GM19238 (cell line): Measurements from ENCODE around the gene RNGTT.
"Not testable (repeated sequence)": the region's sequence is repeated elsewhere in the genome, so short reads cannot be mapped to it uniquely, and the experiment has no call there.

Experiments
- DNase-seq: peaks from one replicate; pipeline ENCODE4 v3.0.0; 2011; ENCODE audit warnings: low spot score; ENCODE audit not compliant: insufficient read length

Gene RNGTT

DNA sequence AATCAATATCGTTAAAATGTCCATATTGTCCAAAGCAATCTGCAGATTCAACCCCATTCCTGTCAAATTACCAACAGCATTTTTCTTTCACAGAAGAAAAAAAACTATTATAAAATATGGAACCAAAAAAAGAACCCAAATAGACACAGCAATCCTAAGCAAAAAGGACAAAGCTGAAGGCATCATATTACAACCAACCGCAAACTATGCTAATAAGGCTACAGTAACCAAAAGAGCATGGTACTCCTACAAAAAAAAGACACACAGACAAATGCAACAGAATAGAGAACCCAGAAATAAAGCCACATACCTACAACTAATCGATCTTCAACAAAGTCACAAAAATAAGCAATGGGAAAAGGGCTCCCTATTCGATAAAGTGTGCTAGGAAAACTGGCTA, 49.2 kb downstream of the RNGTT start:
- no peak for DNase-seq

DNA sequence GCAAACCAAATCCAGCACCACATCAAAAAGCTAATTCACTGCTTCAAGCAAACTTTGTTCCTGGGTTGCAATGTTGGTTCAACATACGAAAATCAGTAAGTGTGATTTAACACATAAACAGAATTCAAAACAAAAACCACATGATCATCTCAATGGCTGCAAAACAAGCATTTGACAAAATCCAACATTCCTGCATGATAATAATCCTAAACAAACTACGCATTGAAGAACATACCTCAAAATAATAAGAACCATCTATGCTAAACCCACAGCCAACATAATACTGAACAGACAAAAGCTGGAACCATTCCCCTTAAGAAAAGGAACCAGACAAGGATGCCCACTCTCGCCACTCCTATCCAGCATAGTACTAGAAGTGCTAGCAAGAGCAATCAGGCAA, 49.9 kb downstream of the RNGTT start:
- DNase-seq = no peak

DNA sequence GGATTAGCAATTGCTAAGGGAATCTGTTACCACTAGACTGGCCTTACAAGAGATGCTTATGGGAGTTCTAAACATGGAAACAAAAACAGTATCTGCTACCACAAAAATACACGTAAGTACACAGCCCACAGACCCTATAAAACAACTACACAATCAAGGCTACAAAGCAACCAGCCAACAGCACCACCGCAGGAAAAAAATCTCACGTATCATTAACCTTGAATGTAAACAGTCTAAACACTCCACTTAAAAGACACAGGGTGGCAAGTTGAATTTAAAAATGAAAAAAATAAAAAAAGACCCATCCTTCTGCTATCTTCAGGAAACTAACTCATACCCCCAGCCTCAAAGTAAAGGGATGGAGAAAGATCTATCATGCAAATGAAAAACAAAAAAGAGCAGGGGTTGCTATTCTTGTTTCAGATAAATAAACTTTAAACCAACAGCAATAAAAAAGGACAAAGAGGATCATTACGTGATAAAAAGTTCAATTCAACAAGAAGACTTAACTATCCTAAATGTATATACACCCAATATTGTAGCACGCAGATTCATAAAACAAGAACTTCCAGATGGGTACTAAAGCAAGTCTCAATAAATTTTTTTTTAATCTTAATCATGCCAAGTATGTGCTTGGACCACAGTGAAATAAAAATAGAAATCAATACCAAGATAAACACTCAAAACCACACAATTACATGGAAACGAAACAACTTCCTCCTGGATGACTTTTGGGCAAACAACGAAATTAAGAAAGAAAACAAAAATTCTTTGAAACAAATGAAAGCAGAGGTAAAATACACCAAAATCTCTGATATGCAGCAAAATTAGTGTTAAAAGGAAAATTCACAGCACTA, 52.3 kb downstream of the RNGTT start:
- no peak for DNase-seq

DNA sequence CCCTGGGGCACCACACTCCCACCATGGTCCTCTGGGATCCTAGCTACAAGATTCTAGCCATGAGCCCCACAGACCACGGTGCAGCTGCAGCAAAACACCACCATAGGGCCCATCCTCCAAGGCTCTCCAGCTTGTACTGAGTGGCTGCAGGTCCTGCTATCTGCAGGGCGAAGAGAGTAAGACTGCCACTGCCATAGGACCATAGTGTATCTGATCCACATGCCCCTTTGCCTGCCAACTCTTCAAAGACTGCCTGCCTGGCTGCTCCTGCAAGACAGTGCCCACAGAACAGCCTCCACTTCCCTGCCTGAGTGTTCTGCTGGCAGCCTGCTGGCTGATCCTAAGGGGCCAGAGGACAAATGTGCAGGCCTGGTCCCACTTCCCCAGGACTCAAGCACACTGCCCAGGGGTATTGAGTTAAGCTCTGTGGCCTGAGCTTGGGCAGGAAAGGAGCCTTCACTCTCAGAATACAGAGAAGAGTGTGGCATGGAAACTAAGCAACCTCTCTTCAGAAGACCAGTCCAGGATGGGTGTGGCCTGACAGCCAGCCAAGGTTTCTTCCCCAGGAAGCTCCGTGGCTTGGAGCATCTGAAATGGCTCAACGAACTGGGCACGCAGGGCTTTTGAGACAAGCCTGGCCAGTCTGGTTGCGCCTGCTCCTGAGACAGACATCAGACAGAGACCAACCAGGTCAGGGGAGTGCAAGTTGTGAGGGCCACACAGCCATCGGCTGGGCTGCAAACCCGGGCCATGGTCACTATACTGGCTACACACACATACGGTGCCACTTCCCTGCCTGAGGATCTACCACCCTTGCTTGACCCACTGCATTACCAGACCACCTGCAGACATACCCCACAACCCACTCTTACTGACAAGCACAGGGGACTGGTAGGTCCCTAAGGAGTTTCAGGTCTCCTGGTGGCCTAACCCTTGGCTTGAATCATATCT, 54.5 kb downstream of the RNGTT start:
- DNase-seq = no peak

DNA sequence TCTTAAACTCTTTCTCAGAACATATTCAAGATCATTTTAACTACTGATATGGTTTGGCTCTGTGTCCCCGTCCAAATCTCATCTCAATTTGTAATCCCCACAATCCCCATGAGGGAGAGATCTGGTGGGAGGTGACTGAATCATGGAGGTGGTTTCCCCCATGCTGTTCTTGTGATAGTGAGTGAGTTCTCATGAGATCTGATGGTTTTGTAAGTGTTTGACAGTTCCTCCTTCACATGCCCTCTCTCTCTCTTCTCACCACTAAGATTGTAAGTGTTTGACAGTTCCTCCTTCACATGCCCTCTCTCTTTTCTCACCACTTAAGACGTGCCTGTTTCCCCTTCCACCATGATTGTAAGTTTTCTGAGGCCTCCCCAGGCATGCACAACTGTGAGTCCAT, 56.3 kb downstream of the RNGTT start:
- DNase-seq = not testable (repeated sequence)

DNA sequence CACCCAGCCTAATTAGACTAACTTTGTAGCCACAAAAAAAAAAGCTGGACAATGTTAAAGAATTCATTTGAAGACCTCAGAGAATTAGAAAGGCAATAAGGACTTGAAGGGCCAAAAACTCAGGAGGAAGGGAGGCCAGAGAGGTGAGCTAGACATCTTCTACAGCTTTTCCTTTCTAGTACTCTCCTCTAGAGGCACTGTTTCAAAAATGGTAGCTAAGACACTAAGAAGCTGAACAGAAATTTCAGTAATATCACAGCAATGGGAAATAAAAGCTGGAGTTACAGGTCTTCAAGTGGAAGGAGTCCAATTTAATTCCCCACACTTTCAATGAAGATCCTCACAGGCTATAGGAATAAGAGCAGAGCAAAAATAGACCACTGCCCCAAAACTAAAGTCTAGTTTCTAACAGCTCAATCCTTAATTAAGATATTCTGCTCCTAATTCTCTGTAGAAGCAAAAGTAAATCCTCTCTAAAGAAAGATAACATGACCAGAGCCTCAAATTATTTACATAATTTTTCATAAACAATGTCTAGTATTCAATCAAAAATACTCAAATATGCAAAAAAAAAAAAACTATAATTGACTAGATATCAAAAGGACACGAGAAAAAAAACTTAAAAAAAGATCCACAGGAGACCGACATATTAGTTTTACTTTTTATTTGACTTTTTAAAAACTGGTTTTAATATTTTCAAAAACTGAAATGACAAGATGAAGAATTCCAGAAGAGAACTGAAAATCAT, 63.7 kb downstream of the RNGTT start:
- no peak for DNase-seq

DNA sequence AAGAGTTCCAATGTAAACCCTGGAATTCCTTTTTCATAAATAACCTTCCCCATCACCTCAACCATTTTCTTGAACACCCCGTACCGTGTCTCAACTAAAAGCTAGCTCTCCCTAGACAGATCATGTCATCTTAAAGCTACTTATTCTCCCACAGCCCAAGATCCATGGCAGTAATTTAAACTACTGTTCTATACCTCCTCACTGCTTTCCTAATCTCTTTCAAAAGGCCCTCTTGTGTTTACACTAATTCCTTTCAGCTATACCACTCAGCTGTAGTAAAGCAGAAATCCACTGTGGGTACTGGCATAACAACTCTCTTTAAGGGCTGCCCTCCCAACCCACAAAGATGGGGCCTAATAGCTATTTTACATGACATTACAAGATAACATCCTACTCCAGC, 67.5 kb downstream of the RNGTT start:
- DNase-seq = no peak

DNA sequence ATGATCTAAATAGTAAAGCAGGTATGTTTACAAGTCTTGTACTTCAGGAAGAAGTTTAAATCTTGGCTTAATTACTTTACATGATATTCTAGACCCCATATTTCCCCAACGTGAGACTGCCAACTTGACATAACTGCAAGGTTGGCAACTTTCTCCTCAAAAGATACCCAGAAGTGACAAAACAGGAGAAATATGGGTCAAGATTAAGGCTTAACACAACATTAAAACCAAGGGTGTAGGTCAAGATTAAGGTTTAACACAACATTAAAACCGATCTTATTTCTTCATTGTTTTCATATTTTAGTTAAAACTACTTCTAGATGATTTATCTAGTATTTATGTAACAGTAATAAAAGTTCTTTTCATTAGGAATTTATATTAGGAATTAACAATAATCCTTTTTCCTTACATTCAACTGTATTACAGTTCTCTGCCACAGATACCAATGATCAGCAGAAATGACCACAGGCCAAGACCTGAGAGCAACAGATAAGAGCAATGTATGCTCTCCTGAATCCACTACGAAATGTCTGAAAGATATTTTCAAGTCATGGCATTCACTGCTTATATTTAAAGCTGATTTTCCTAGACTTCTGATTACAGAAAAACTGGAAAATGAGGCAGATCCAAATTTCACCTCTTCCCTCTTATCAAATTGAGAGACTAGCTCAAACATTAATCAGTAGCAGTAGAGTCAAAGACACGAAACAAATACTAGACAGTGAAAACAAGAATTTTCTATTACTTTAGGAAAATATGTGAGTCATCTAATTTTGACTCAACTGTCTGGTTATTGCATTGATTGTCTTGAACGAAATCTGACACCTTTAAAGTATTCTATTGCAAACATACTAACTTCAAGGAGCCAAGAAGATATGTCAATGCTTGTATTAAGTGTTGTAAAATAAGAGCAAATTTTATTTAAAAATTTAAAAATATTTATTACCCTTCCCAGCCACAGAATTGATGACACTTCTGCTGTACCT, 72.3 kb downstream of the RNGTT start:
- no peak for DNase-seq

DNA sequence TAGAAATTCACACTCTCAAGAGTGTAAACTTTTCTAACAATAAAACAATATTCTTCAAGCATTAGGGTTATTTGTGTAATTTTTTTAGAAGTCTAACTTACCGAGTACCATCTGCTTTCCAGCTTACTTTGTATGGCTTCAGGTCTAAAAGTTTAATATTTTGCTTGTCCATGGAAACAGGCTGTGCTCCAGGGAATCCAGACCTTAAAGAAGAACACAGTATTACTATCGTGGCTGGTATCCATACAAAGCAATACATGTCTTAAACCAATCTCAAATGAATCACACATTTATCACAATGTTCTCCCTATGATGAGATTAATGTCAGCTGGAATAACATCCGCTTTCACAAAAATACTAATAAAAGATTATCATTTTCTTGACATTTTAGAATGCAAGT, 73.0 kb downstream of the RNGTT start:
- no peak for DNase-seq

DNA sequence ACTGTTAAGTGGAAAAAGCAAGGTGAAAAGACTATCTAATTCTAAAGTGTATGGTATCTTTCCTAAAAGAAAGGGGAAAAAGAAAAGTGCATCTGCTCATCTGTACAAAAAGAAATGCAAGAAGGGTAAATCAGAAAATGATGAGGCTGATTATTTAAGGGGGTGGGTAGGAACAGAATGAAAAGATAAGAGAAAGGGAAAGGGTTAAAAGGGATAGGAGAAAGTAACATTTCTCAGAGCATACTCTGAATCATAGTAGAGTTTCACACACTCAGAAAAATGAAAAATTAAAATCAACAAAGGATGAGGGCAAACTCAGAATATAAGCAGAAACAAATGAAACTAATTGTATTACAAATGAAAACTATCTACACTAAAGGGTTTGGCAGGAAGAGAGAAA, 79.1 kb downstream of the RNGTT start:
- no peak for DNase-seq

DNA sequence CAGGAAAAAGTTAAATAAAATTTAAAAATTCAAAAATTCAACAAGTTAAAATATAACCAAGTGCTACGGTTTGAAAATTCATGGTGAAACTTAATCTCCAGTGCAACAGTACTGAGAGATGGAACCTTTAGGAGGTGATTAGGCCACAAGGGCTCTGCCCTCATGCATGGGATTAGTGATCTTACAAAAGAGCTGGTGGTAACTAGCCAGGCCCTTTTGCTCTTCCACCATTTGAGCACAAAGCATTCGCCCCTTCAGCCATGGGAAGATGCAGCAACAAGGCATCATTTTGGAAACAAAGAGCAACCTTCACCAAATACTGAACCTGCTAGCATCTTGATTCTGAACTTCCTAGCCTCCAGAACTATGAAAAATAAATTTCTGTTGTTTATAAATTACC, 80.9 kb downstream of the RNGTT start:
- no peak for DNase-seq

DNA sequence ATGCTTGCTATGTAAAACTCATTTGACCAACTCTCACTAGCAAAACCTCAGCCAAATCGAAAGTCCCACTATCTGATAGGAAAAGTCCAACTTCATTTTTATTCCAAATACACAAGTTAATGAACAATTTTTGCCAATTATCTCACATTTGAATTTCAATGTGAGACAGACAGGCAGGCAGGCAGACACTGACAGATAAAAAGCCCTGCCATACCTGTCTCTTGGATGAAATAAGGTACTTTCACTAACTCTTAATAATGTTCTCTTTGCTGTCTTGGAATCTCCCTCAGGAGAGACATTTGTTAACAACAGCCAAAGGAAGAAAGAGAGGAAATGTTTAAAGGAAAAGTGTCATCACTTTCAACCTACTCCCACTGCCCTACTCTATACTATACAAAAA, 82.0 kb downstream of the RNGTT start:
- DNase-seq = no peak

DNA sequence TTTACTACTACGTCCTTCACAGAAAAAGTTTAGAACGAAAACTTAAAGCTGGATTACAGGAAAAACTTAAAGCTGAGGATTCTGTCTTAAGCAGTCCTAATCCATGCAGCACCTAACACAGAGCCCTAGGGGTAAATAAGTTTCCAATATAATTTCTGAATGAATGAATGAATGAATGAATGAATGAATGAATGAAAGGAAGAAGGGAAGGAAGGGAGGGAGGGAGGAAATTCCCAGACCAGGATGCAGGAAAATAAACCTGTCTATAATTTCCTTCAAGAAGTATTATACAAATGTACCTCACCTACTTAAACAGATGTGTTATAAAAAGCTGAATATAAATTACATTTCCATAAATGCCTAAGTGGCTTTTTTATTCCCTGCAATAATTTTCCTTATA, 83.4 kb downstream of the RNGTT start:
- no peak for DNase-seq

DNA sequence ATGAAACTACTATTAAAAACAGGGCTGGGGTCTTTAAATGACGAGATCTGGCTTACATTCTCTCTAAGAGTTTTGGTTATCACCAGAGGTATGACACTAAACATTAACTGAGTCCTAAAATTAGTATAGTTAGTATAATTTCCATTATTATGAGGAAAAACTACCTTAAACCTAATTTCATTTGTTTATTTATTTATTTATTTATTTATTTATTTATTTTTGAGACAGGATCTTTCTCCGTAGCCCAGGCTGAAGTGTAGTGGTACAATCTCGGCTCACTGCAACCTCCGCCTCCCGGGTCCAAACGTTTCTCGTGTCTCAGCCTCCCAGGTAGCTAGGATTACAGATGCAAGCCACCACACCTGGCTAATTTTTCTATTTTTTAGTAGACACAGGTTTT, 85.5 kb downstream of the RNGTT start:
- DNase-seq = no peak

DNA sequence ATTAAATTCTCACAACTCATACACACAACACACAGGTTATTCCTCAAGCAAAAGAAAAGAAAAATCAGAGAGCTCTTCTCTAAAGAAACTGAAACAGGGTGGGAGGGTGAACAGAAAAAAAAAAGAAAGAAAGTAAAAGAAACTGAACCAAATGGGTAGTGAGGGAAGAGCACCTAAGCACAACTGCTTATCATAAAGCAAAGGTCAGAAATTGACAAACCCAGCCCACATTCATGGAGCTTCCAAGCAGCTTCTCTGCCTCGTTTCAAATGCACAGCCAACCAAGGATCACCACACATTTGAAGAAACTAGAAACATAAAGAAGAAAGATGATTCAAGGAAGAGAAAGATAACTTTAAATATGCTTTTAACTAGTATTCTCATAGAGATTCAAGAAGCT, 90.5 kb downstream of the RNGTT start:
- DNase-seq = no peak

DNA sequence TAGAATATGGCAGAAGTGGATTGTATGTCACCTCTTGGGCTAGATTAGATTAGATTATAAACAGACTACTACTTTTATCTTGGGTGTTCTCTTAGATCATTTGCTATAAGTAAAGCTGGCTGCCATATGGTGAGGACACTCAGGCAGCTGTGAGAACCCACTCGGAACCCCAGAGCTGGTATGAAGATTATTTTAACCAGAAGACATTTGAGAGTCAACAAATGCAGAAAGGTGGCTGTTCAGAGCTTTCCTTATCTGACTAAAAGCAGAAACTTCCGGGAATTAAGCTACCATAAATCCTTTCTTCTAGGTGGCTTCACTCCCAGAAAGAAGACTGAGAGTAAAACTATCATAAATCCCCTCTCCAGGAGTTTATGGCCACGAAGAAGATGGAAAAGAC, 91.9 kb downstream of the RNGTT start:
- no peak for DNase-seq

DNA sequence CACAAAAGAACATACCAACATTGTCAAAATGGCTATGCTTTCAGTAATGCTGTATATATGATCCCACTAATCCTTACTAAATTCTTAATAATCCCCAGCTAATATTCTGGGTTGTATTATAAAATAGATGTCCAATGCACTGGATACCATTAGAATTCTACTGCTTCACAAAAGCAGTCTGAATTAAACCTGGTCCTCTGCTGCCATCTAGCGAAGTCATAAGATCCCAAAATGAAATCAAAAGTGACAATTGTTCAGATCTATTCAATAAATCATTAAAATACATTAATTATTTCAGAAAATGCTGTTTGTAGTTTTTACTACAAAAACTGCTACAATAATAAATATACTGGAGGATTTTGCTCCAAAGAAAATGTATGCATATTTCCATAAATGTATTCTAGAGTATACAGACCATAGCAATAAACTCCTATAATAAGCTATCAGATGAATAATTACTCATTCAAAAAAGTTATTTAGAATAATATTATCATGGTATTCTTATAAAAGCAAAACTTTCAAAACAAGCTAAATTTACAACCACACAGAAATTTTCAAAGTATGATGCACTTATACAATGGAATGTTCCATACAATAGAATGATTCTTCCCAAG, 92.6 kb downstream of the RNGTT start:
- no peak for DNase-seq

DNA sequence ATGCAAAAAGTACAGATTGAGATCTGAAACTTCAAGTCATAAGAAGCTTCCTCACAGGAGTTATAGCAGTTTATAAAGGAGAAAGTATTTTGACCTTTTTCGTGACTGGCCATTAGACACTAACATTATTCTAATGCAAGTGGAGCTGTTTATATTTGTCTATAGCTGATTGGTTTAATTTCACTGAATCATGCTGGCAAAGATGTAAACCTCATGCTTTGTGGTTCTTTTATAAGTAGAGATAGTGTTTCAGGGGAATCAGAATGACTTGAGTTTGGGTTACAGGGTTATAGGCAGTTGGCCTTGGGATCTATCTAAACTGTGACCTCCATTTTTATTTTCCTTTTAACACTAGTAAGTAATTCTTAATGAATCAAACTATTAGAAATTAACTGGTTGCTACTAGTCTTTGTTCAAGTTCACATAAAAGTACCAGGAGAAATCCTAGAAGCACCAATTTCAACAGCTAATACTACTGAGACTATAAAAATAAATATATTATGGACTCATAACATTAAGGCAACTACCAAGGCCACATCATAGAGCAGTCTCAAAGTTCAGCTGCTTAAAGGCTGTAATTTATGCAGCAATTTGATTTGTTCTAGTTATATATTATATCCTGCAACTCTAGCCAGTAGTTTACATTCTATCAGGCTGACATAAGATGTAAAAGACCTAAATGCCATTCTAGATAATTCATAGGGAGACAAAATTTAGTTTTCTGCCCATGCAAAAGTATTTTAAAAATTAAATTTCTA, 94.0 kb downstream of the RNGTT start:
- no peak for DNase-seq
